ENCODE data around the gene ARL3. TPM values are rescaled to one million over a fixed set of nuclear protein-coding genes. Genes with fewer than 3 reads are reported as not detected.

Gene ARL3
- total and polyA plus RNA-seq, 8 donors = 10.3 to 23.2 (median 21.8) TPM

DNA sequence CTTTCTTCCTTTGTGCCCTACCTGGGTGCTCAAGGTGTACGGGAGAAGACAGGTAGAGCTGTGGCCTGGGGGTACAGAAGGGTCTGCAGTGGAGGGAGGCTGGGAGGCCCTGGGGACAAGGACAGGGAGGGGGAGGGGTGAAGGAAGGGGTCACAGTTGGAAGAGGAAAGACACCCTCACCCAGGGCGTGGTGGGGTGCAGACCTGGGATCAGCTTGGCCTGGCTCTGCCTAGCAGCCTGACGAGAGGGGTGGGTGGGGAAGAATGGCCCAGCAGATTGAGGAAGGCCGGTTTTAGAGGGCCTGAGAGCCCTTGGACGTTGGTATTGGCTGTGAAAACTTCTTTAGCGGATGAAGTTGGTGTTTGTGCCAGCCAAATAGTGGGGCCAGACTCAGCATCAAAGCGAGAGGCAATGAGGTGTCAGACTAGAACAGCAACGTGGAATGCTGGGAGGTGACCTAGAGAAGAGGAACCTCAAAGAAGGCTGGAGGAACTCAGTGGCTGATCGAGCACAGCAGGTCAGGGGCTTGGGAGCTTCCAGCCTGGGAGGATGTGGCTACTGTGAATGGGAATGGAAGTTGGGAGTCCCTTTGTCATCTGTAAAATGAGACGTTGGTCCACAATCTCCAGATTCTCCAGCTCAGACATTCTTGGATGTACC is 88.0 kb downstream of the ARL3 start:
- DNase-seq (peak in 2 of 4 donors; percentile 24 to 32), ATAC-seq (no peak)
- Histone ChIP-seq H3K27ac (peak overlapping the region in 1 of 2 donors; percentile 76), H3K27me3 (no peaks in the 10 kb centered on the region), H3K36me3 (peaks cover 0 to 12% of the 10 kb centered on the region in 2 donors), H3K4me3 (no peak overlapping the region), H3K9me3 (no peaks in the 10 kb centered on the region), H3K4me1 (peaks cover 35 to 66% of the 10 kb centered on the region in 2 donors)
- TF ChIP-seq, protein P1, sequence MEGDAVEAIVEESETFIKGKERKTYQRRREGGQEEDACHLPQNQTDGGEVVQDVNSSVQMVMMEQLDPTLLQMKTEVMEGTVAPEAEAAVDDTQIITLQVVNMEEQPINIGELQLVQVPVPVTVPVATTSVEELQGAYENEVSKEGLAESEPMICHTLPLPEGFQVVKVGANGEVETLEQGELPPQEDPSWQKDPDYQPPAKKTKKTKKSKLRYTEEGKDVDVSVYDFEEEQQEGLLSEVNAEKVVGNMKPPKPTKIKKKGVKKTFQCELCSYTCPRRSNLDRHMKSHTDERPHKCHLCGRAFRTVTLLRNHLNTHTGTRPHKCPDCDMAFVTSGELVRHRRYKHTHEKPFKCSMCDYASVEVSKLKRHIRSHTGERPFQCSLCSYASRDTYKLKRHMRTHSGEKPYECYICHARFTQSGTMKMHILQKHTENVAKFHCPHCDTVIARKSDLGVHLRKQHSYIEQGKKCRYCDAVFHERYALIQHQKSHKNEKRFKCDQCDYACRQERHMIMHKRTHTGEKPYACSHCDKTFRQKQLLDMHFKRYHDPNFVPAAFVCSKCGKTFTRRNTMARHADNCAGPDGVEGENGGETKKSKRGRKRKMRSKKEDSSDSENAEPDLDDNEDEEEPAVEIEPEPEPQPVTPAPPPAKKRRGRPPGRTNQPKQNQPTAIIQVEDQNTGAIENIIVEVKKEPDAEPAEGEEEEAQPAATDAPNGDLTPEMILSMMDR (IDR thresholded peaks at IDR 0.05) = no peak
- intact Hi-C loops (cut with DNase I) = no loop called here

DNA sequence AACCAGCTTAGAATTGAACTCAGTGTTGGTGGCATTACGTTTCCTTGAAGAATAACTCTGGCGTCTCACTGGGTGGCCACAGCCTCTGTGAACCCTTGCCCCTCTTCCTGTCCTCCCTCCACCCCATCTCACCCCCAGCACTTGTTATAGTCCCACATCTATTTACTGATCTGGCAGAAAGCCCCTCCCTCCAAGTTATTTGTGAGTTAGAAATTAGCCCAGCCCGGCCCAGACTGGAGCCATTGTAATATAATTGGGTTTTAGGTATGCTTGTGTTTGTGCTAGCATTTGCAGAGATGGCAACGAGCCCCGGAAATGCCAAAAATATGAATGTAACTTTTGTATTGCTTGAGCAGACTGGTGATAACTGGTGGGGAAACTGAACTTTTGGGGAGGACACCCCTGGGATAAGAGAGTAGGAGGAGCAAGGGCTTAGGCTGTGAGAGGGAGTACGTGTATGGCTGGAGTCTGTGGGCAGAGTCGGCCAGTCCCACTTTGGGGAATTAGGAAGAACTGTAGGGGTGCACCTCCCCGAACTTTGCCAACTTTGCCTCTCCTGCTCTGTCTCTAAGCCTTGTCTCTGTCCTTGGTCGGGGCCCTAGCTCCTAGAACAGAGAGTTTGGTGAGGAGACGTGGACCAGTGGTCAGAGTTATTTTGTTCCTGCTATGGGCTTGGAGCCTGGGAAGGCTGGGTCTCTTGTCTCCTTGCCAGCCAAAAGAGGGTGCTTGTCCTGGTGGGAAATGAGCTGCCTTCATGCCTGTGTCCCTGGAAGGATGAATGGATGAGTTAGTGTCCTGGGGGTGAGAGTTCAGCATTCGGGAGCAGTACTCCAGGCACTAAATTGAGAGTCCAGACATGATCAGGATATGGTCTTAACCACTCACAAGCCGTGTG is 89.2 kb downstream of the ARL3 start:
- no peak for ATAC-seq
- Histone ChIP-seq H3K4me3 (no peak overlapping the region), H3K36me3 (peaks cover 0 to 3% of the 10 kb centered on the region in 2 donors), H3K27ac (peak overlapping the region in 1 of 2 donors; percentile 76), H3K9me3 (no peaks in the 10 kb centered on the region), H3K4me1 (peaks cover 44 to 75% of the 10 kb centered on the region in 2 donors), H3K27me3 (no peaks in the 10 kb centered on the region)
- DNase-seq = peak in 2 of 4 donors; percentile 11 to 21
- intact Hi-C loops (cut with DNase I) = no loop called here
- TF ChIP-seq, protein P1 (IDR thresholded peaks at IDR 0.05) = no peak

DNA sequence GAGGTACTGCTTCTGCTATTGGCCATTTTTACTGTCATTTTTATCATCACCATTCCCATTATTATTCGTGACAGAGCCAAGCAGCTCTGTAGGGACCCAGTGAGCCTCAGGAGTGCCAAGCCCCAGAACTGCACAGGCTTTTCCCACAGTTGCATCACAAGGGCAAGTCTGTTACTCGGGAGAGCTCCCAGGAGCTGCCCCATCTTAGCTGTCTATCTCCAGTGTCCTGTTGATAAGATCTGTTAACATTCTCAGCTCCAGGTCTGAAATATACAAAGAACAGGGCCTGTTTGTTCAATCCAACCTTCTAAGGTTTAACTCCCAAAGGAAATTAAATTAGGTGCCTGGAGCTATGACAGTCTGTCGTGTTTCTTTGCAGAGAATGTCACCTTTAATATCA is 90.1 kb downstream of the ARL3 start:
- Histone ChIP-seq H3K36me3 (no peaks in the 10 kb centered on the region), H3K27me3 (no peaks in the 10 kb centered on the region), H3K9me3 (no peaks in the 10 kb centered on the region), H3K27ac (no peak overlapping the region), H3K4me1 (peaks cover 50 to 75% of the 10 kb centered on the region in 2 donors), H3K4me3 (no peak overlapping the region)
- intact Hi-C loops (cut with DNase I) = no loop called here
- DNase-seq (peak in 2 of 4 donors; percentile 4 to 7), ATAC-seq (no peak)
- TF ChIP-seq, protein P1 (IDR thresholded peaks at IDR 0.05) = no peak

Other genes with a start within 250 kb of the ARL3 start
- 100 to 1,000 TPM; 104 to 122 TPM for gene ACTR1A, start 211.7 kb downstream of the ARL3 start, total RNA-seq
- gene ACTR1A, start 211.7 kb downstream of the ARL3 start, polyA plus RNA-seq (ENCODE audit: insufficient read length in 6 of 6) = 10 to 100 TPM; 78.4 to 92.6 (median 83.6) TPM
- gene SUFU, start 210.4 kb downstream of the ARL3 start, total RNA-seq = 10 to 100 TPM; 13.4 to 15.2 TPM
- 10 to 100 TPM; 26.9 to 30.7 (median 28.3) TPM for gene SUFU, start 210.4 kb downstream of the ARL3 start, polyA plus RNA-seq (ENCODE audit: insufficient read length in 6 of 6)
- gene TRIM8, start 69.9 kb downstream of the ARL3 start, total RNA-seq = 100 to 1,000 TPM; 123 to 180 TPM
- gene TRIM8, start 69.9 kb downstream of the ARL3 start, polyA plus RNA-seq (ENCODE audit: insufficient read length in 6 of 6) = 100 to 1,000 TPM in 4 of 6 donors, 10 to 100 TPM in 2; 88.9 to 128 (median 102) TPM
- 10 to 100 TPM; 17.1 to 21.0 TPM for gene SFXN2, start 239 bp upstream of the ARL3 start, total RNA-seq
- gene SFXN2, start 239 bp upstream of the ARL3 start, polyA plus RNA-seq (ENCODE audit: insufficient read length in 6 of 6) = 10 to 100 TPM; 15.7 to 19.9 (median 17.9) TPM
- gene WBP1L, start 29.6 kb upstream of the ARL3 start, total RNA-seq = 10 to 100 TPM; 48.4 to 49.8 TPM
- gene WBP1L, start 29.6 kb upstream of the ARL3 start, polyA plus RNA-seq (ENCODE audit: insufficient read length in 6 of 6) = 10 to 100 TPM; 42.6 to 46.2 (median 45.5) TPM
- gene CYP17A1, start 123.0 kb upstream of the ARL3 start, total RNA-seq = under 1 TPM; 0.52 to 0.58 TPM
- 1 to 10 TPM in 2 of 6 donors, under 1 TPM in 2, not detected in 2; 0.28 to 2.1 (median 0.94) TPM for gene CYP17A1, start 123.0 kb upstream of the ARL3 start, polyA plus RNA-seq (ENCODE audit: insufficient read length in 6 of 6)
- gene BORCS7, start 139.9 kb upstream of the ARL3 start, total RNA-seq = 10 to 100 TPM; 15.6 to 24.6 TPM
- 10 to 100 TPM; 40.5 to 48.0 (median 42.8) TPM for gene BORCS7, start 139.9 kb upstream of the ARL3 start, polyA plus RNA-seq (ENCODE audit: insufficient read length in 6 of 6)
- 1 to 10 TPM; 1.5 to 4.7 TPM for gene AS3MT, start 155.1 kb upstream of the ARL3 start, total RNA-seq
- 10 to 100 TPM; 11.3 to 18.9 (median 15.7) TPM for gene AS3MT, start 155.1 kb upstream of the ARL3 start, polyA plus RNA-seq (ENCODE audit: insufficient read length in 6 of 6)
- gene CNNM2, start 203.9 kb upstream of the ARL3 start, total RNA-seq = 10 to 100 TPM in 1 of 2 donors, 1 to 10 TPM in 1; 8.8 to 10.3 TPM
- gene CNNM2, start 203.9 kb upstream of the ARL3 start, polyA plus RNA-seq (ENCODE audit: insufficient read length in 6 of 6) = 1 to 10 TPM; 6.0 to 9.8 (median 7.6) TPM

All from left lung (tissue), 10 donors.